Esophagus muscularis mucosa (tissue), 3 donors: ENCODE data around the gene GORASP1.

Experiments
- EP300 ChIP-seq: sonication (generic); formaldehyde crosslinking; IDR thresholded peaks from one replicate; pipeline ENCODE4 v1.6.1; 2017; ENCODE audit warnings: antibody characterized with exemption
- POLR2A ChIP-seq: fragments of 450-650 bp; IDR thresholded peaks from one replicate; pipeline ENCODE4 v1.6.1; 2017; ENCODE audit warnings: antibody characterized with exemption, moderate library complexity, mild to moderate bottlenecking, low read depth
- POLR2AphosphoS5 ChIP-seq, 2 donors: sonication (generic); formaldehyde crosslinking; IDR thresholded peaks; one replicate each; pipeline ENCODE4 v1.6.1; 2017; ENCODE audit warnings: antibody characterized with exemption in 2 of 2

- TF ChIP-seq EP300: no peak
- TF ChIP-seq POLR2A: no peak
- no peak for TF ChIP-seq POLR2AphosphoS5 (IDR thresholded peaks at IDR 0.05)
Measured at GRCh38 chr3:39106851-39107387, 508 bp downstream of the GORASP1 start.
